ENCODE data around the gene DIS3L. TPM values are rescaled to one million over a fixed set of nuclear protein-coding genes. Genes with fewer than 3 reads are reported as not detected.
"Not testable (repeated sequence)": the region's sequence is repeated elsewhere in the genome, so short reads cannot be mapped to it uniquely, and the experiment has no call there.

The DIS3L gene
- total RNA-seq, 1 donor from 2014 or later = 27.2 TPM

- no peak for ATAC-seq
- no peak for DNase-seq (ENCODE audit: low spot score)
These were observed 13.0 kb downstream of the DIS3L start for GRCh38 chr15:66306381-66306780.

GRCh38 chr15:66308531-66308930 lies 15.2 kb downstream of the DIS3L start:
- DNase-seq (ENCODE audit: low spot score) (no peak), ATAC-seq (no peak)

- ATAC-seq = no peak
These were observed 16.5 kb downstream of the DIS3L start for GRCh38 chr15:66309828-66310227.

GRCh38 chr15:66310786-66311185 lies 17.4 kb downstream of the DIS3L start:
- ATAC-seq (no peak), DNase-seq (ENCODE audit: low spot score) (no peak)

More at GRCh38 chr15:66309828-66310227, 16.5 kb downstream of the DIS3L start:
- no peak for DNase-seq (ENCODE audit: low spot score)

- no peak for ATAC-seq
- DNase-seq (ENCODE audit: low spot score) = no peak
These were observed 18.8 kb downstream of the DIS3L start for GRCh38 chr15:66312144-66312543.

- ATAC-seq (peak; percentile 31), DNase-seq (ENCODE audit: low spot score) (no peak)
These were observed 30.1 kb downstream of the DIS3L start for GRCh38 chr15:66323312-66323928.

- DNase-seq (ENCODE audit: low spot score) (no peak), ATAC-seq (no peak)
These were observed 32.7 kb downstream of the DIS3L start for GRCh38 chr15:66326051-66326450.

GRCh38 chr15:66327736-66328135 lies 34.4 kb downstream of the DIS3L start:
- ATAC-seq = no peak

GRCh38 chr15:66328771-66329170 lies 35.4 kb downstream of the DIS3L start:
- ATAC-seq (no peak), DNase-seq (ENCODE audit: low spot score) (no peak)

More at GRCh38 chr15:66327736-66328135, 34.4 kb downstream of the DIS3L start:
- no peak for DNase-seq (ENCODE audit: low spot score)

GRCh38 chr15:66348530-66348929 lies 55.2 kb downstream of the DIS3L start:
- peak; percentile 86 for ATAC-seq

GRCh38 chr15:66356077-66356358 lies 62.6 kb downstream of the DIS3L start:
- DNase-seq (ENCODE audit: low spot score) = no peak
- no peak for ATAC-seq

More at GRCh38 chr15:66348530-66348929, 55.2 kb downstream of the DIS3L start:
- DNase-seq (ENCODE audit: low spot score) = not testable (repeated sequence)

GRCh38 chr15:66356359-66357236 lies 63.2 kb downstream of the DIS3L start, which contains the start of gene TIPIN:
TIPIN (minus strand) TSS chr15:66356685; CDS start chr15:66352947, 3,738 bp downstream.
- ATAC-seq (peak; percentile 99), DNase-seq (ENCODE audit: low spot score) (peak; percentile 95)

- DNase-seq (ENCODE audit: low spot score) (no peak), ATAC-seq (no peak)
These were observed 66.4 kb downstream of the DIS3L start for GRCh38 chr15:66359740-66360139.

GRCh38 chr15:66361745-66362460 lies 68.5 kb downstream of the DIS3L start:
- not testable (repeated sequence) for DNase-seq (ENCODE audit: low spot score); ATAC-seq

GRCh38 chr15:66362776-66363175 lies 69.4 kb downstream of the DIS3L start:
- DNase-seq (ENCODE audit: low spot score) (no peak), ATAC-seq (no peak)

GRCh38 chr15:66364944-66365528 lies 71.7 kb downstream of the DIS3L start:
- DNase-seq (ENCODE audit: low spot score) (no peak), ATAC-seq (peak; percentile 30)

GRCh38 chr15:66369773-66370651 lies 76.6 kb downstream of the DIS3L start:
- DNase-seq (ENCODE audit: low spot score) (no peak), ATAC-seq (peak; percentile 73)

GRCh38 chr15:66374179-66374578 lies 80.8 kb downstream of the DIS3L start:
- DNase-seq (ENCODE audit: low spot score) = no peak

GRCh38 chr15:66378814-66379430 lies 85.6 kb downstream of the DIS3L start:
- ATAC-seq (no peak), DNase-seq (ENCODE audit: low spot score) (no peak)

More at GRCh38 chr15:66374179-66374578, 80.8 kb downstream of the DIS3L start:
- ATAC-seq = no peak

GRCh38 chr15:66381376-66381775 lies 88.0 kb downstream of the DIS3L start:
- not testable (repeated sequence) for DNase-seq (ENCODE audit: low spot score); ATAC-seq

Measured in left lobe of liver (tissue), 2 donors.